Lower leg skin (tissue), 4 donors: Measurements from ENCODE around the gene SULF2. TPM values are rescaled to one million over a fixed set of nuclear protein-coding genes. Genes with fewer than 3 reads are reported as not detected.

Experiments
- DNase-seq, 2 donors: peaks; one replicate each; pipeline ENCODE4 v3.0.0-alpha.2; 2019; ENCODE audit warnings: low spot score in 2 of 2
- H3K4me3 ChIP-seq: fragments of 200-600 bp; sonication (generic); 2 replicates; pipeline ENCODE4 v1.5.1; 2017; ENCODE audit warnings: mild to moderate bottlenecking, low read depth; ENCODE audit not compliant: poor library complexity, severe bottlenecking
- CTCF ChIP-seq, 3 donors: fragments of 450-650 bp; IDR thresholded peaks; one replicate each; pipeline ENCODE4 v1.5.1; 2016; ENCODE audit warnings: antibody characterized with exemption in 3 of 3, mild to moderate bottlenecking in 3 of 3, moderate library complexity in 2 of 3
- POLR2A ChIP-seq, 2 donors: fragments of 450-650 bp; IDR thresholded peaks; one replicate each; pipeline ENCODE4 v1.6.1; 2016 to 2017; ENCODE audit warnings: antibody characterized with exemption in 2 of 2, mild to moderate bottlenecking in 1 of 2, moderate library complexity in 1 of 2
- WGBS, 2 donors: methylation state at CpG; one replicate each; pipeline ENCODE4 v1.1.5; 2018; 5-methylcytosine and 5-hydroxymethylcytosine counted together
- intact Hi-C: fragments of 100-400 bp; cut with DNase I; formaldehyde crosslinking; loops from one replicate; pipeline ENCODE4 v1.15.0; 2023; ENCODE audit warnings: low total_unique reads
- total RNA-seq, 4 donors: library from RNA; depleted of rRNA; stranded (reverse); fragments of >200 nt; gene quantifications; one replicate each; pipeline ENCODE4 v1.1.0, GENCODE V29; 2016

The SULF2 gene
- total RNA-seq, 4 donors from 2014 or later = 18.3 to 83.0 (median 28.0) TPM

GRCh38 chr20:47788741-47789080 lies 3.4 kb upstream of the SULF2 start:
- no peak for TF ChIP-seq POLR2A (IDR thresholded peaks at IDR 0.05)
- TF ChIP-seq CTCF (IDR thresholded peaks at IDR 0.05) = no peak
- intact Hi-C loops = no loop called here
- no peak overlapping the region for H3K4me3 ChIP-seq
- 85 to 89% methylated on average over 11 of the region's 11 CpGs for WGBS, 2 donors
- no peak for DNase-seq

DNA sequence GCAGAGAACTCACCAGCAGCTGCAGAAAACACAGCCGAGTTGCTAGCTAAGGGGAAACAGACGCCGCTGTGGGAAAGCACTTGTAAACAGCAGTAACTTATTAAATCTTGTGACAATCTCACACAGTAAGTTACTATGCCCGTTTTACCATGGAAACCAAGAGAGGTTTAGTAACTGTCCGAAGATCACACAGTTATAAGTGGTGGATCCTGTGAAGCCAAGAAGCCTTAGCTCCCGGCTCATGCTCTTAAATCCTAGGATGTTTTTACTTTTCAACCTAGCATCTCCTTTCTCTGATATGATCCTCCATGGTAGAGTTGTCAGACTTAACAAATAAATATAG lies 1.5 kb upstream of the SULF2 start:
- no peak for DNase-seq
- no peak for TF ChIP-seq CTCF (IDR thresholded peaks at IDR 0.05)
- TF ChIP-seq POLR2A (IDR thresholded peaks at IDR 0.05) = no peak
- intact Hi-C loops = no loop called here

GRCh38 chr20:47785854-47786764 lies 828 bp upstream of the SULF2 start:
- 1 to 2% methylated on average over 59 to 81 of the region's 86 CpGs for WGBS, 2 donors
- intact Hi-C loops = no loop called here
- H3K4me3 ChIP-seq = peak overlapping the region; percentile 4
- no peak for TF ChIP-seq POLR2A (IDR thresholded peaks at IDR 0.05)
- TF ChIP-seq CTCF (IDR thresholded peaks at IDR 0.05) = peak in 1 of 3 donors; percentile 41
- peak; percentile 53 to 90 for DNase-seq

More for the DNA sequence above, 1.5 kb upstream of the SULF2 start:
- WGBS, 2 donors = 18 to 19% methylated on average over 6 of the region's 6 CpGs
- no peak overlapping the region for H3K4me3 ChIP-seq

DNA sequence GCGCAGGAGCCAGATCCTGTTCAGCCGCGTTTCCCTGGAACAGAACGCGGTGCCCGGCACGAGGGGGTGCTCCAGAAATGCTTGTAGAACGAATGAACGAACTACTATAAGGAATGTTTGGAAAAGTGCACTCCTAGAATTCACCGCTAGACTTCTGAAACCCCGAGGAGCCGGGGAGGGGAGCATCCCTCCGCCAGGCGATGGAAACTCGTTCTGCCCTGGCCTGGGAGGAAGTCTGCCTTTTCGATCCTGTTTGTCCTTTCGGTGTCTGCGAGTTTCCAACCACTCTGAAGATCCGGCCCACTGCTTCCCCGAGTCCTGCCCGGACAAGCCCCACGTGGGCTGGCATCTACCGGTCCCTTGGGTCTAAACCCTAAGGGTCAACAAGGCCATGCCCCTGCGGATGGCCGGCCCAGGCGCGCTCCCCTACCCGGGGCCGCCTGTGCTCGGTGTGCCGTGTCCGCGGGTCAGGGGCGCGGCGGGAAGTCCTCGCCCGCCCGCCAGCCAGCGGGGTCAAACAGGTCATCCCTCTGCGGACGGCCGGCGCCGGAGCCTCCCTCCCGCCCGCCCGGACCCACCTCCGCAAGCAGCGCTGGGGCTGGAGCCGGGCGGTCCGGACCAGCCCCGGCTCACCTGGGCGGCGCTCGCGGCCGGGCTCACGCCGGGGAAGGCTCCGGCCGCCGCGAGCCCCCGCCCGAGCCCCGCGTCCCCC lies 526 bp downstream of the SULF2 start:
- intact Hi-C loops = loop anchor here (5.0 kb wide), 1 partner anchor 838 kb away; no protein-coding TSS in a partner anchor
- 0 to 1% methylated on average over 23 to 29 of the region's 69 CpGs for WGBS, 2 donors
- peak in 1 of 2 donors; percentile 87 for DNase-seq
- no peak for TF ChIP-seq POLR2A (IDR thresholded peaks at IDR 0.05)
- TF ChIP-seq CTCF (IDR thresholded peaks at IDR 0.05) = no peak
- peak overlapping the region; percentile 38 for H3K4me3 ChIP-seq

- H3K4me3 ChIP-seq = no peak overlapping the region
- DNase-seq = no peak
- intact Hi-C loops = loop anchor here (5.0 kb wide), 1 partner anchor 838 kb away; no protein-coding TSS in a partner anchor
- TF ChIP-seq POLR2A (IDR thresholded peaks at IDR 0.05) = no peak
- no peak for TF ChIP-seq CTCF (IDR thresholded peaks at IDR 0.05)
- 45 to 51% methylated on average over 23 of the region's 23 CpGs for WGBS, 2 donors
These were observed 1.3 kb downstream of the SULF2 start for GRCh38 chr20:47783828-47784598.
